SHP77 treated with DMSO at 0.1 percent for 48 hours (cell line): ENCODE data around the gene VIT.
"Not testable (repeated sequence)": the region's sequence is repeated elsewhere in the genome, so short reads cannot be mapped to it uniquely, and the experiment has no call there.

Experiments
- DNase-seq: peaks from one replicate; lab custom pipeline; 2025; lab: John Stamatoyannopoulos, UW

VIT gene

DNA sequence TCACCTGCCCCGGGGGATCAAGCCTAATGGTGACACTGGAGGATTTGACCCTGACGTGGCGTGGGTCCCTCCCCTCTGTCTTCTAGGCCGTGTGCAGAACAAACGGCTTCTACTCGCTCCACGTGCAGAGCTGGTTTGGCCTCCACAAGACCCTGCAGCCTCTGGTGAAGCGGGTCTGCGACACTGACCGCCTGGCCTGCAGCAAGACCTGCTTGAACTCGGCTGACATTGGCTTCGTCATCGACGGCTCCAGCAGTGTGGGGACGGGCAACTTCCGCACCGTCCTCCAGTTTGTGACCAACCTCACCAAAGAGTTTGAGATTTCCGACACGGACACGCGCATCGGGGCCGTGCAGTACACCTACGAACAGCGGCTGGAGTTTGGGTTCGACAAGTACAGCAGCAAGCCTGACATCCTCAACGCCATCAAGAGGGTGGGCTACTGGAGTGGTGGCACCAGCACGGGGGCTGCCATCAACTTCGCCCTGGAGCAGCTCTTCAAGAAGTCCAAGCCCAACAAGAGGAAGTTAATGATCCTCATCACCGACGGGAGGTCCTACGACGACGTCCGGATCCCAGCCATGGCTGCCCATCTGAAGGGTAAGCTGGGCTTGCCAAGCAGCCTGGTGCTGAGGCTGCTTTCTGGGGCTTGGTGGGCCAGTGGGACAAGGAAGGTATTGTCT, 112.0 kb downstream of the VIT start:
- DNase-seq, result no peak

- DNase-seq, result no peak
Measured at GRCh38 chr2:36809069-36809445, 112.5 kb downstream of the VIT start.

- no peak for DNase-seq
Measured at GRCh38 chr2:36811071-36811470, 114.6 kb downstream of the VIT start.

DNA sequence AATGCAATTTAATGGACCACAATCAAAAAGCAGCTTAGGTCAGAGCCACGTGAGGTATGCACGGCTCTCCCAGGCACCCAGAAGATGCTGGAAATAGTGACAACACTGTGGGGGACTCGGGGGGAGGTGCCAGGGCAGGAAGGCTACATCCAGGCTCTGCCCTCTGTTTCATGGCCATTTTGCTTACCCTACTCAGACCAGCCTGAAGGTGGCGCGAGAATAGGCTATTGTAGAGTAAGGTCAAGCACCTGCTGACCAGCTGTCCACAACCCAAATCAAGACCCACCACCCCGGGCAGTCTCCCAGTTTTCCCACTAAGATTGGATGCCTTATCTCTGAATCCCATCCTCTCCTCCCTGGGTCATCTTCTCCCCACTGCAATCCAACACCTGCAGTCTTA, 115.7 kb downstream of the VIT start:
- no peak for DNase-seq

- DNase-seq, result no peak
Measured at GRCh38 chr2:36818542-36818941, 122.0 kb downstream of the VIT start.

GRCh38 chr2:36819095-36819711, 122.7 kb downstream of the VIT start:
- DNase-seq, result no peak

GRCh38 chr2:36820942-36821605, 124.6 kb downstream of the VIT start:
- DNase-seq, result peak; percentile 44

DNA sequence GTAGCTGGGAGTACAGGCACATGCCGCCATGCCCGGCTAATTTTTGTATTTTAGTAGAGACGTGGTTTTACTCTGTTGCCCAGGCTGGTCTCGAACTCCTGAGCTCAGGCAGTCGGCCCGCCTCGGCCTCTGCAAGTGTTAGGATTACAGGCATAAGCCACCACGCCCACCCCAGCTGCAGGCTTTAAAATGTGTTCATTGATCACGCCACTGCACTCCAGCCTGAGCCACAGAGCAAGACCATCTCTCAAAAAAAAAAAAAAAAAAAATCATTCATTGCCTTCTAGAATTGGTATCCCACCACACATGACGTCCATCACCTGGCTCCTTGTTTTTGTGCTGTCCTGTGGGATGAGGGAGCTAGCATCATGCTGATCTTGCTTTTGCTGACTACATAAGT, 127.4 kb downstream of the VIT start:
- no peak for DNase-seq

- DNase-seq, result no peak
Measured at GRCh38 chr2:36824273-36824672, 127.8 kb downstream of the VIT start.

DNA sequence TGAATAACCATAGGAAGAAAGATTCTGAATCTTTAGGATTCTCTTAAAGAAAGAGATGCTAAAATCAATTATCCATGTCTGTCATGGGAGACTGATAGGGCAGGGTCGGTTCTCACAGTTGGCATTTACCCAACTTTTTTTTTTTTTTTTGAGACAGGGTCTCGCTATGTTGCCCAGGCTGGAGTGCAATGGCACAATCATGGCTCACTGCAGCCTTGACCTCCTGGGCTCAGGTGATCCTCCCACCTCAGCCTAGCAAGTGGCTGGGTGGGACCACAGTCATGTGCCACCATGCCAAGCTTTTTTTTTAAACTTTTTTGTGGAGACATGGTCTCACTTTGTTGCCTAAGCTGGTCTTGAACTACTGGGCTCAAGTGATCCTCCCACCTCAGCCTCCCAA, 128.2 kb downstream of the VIT start:
- DNase-seq, result not testable (repeated sequence)

DNA sequence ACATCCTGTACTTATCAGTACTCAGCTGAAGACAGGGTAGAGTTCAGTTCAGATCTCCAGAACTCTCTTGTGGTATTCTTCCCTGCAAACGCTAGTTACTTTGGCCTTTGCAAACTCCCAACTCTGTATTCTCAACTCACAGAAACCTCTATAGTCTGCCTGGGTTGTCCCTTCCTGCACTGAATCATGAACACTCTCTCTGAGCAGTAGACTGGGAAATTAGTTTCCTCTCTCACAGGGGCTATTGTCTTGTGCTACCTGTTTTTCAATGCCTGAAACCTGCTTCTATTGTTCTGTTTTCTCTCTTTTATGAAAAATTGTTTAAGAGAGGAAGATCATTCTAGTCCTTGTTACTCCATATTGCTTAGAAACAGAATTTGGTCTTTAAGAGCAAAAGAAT, 134.7 kb downstream of the VIT start:
- no peak for DNase-seq

GRCh38 chr2:36834203-36834602, 137.7 kb downstream of the VIT start:
- no peak for DNase-seq

DNA sequence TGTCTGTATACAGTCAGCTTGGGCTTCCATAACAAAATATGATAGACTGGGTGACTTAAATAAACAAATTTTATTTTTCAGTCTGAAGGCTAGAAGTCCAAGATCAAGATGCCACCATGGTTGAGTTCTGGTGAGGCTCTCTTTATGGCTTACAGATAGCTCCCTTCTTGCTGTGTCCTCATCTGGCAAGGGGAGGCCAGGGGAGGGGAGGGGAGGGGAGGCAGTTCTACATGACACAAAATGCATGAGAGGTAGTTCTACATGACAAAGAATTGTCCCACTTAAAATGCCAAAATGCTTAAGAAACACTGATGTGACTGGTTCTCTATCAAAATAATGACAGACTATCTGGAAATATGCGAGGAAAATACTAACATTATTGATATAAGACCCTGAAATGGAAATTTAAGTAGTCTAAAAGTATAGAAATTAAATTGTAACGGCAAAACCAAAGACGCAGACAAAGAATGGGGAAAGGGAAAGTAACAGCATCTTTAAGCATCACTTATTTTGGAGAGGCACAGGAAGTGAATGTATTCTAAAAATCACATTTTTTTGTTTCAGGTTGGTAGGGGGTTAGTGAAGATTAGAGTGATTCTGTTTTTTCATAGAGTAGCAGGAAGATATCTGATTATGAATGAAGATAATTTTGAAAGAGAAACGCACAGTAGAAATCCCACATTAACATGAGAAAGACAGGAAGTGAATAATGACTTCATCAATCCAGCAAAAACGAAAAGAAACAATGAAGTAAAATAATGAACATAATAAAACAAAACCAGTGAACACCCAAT, 138.4 kb downstream of the VIT start:
- DNase-seq, result no peak

GRCh38 chr2:36839976-36840617, 143.6 kb downstream of the VIT start:
- no peak for DNase-seq

DNA sequence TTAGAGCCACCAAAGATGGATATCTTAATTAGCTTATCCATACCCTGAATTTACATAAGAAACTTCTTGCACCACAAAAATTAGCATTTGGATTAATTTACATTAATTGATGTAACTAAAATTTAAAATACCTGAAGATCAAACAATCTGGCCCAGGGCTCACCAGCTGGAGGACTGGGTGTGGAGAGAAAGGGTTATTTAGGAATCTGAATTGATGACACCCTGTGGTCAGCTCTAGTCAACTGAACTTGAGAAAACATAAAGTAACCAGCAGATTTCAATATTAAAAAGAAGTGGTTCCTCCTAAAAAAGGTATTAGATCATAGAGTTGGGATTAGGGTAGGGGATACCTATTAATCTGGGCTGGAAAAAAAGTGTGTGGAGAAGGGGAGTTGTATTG, 147.3 kb downstream of the VIT start:
- DNase-seq, result no peak

DNA sequence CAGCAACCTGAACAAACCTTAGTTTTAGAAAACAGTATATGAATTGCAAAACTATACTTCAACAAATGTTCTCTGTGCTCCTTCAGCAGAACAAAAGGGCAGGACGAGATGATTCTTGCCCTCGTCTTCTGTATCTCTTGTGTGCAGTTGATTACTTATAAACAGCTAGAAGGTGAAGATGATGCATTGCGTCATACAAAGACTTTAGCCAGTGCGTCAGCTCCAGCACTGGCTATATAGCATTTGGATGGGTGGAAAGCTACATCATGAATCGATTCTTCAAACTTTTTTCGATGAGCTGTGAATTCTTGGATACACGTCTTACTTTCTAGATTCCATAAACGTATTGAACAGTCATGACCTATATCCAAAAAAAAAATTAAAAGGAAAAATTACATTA, 152.8 kb downstream of the VIT start:
- no peak for DNase-seq

DNA sequence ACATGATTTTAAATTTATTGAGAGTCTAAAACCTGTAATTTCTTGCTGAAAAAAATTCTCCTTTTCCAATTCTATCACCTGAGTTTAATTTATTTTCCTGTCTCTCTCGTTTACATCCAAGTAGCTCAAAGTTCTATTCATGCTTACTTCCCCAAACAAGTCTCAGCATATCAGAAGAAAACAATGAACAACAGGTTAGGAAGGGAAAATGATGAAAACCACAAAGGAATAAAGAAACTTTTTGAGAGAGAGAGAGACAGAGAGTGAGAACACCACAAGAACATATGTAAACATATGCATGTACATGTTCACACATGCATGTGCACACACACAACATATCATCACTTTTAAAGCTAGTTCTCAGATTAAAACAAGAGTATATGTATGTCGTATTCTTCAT, 157.7 kb downstream of the VIT start:
- no peak for DNase-seq

DNA sequence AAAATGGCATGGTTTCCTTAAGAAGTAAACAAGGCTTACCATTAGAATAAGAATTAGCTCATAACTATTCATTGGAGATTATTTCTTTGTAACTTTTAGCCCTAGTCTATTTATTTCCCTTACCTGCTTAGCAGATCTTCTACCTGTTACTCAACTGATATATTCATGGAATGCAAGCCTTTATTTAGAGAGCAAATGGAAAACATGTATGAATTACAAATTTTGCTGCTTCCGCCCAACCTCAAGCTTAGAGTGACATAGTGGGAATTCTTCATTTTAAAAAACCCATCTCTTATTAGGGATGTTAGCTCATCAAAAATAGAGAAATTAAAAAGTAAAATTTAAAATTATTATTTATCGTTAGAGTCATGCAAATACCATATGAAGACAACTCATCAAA, 158.9 kb downstream of the VIT start:
- no peak for DNase-seq

GRCh38 chr2:36857713-36858112, 161.2 kb downstream of the VIT start:
- no peak for DNase-seq

- DNase-seq, result no peak
Measured at GRCh38 chr2:36858551-36859365, 162.3 kb downstream of the VIT start.

- DNase-seq, result no peak
Measured at GRCh38 chr2:36859366-36859792, 162.9 kb downstream of the VIT start.
